ENCODE results near the gene UPP1. TPM values are rescaled to one million over a fixed set of nuclear protein-coding genes. Genes with fewer than 3 reads are reported as not detected.

The UPP1 gene
- total RNA-seq, 1 donor: 25.9 TPM

- DNase-seq (ENCODE audit: low read depth): peak; percentile 100
These were observed 4.2 kb upstream of the UPP1 start for GRCh38 chr7:48084727-48085432.

GRCh38 chr7:48085433-48085791 lies 3.7 kb upstream of the UPP1 start:
- TF ChIP-seq, protein P1, sequence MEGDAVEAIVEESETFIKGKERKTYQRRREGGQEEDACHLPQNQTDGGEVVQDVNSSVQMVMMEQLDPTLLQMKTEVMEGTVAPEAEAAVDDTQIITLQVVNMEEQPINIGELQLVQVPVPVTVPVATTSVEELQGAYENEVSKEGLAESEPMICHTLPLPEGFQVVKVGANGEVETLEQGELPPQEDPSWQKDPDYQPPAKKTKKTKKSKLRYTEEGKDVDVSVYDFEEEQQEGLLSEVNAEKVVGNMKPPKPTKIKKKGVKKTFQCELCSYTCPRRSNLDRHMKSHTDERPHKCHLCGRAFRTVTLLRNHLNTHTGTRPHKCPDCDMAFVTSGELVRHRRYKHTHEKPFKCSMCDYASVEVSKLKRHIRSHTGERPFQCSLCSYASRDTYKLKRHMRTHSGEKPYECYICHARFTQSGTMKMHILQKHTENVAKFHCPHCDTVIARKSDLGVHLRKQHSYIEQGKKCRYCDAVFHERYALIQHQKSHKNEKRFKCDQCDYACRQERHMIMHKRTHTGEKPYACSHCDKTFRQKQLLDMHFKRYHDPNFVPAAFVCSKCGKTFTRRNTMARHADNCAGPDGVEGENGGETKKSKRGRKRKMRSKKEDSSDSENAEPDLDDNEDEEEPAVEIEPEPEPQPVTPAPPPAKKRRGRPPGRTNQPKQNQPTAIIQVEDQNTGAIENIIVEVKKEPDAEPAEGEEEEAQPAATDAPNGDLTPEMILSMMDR (IDR thresholded peaks at IDR 0.05; ENCODE audit: insufficient read depth, low read depth, low read length): no peak
- H3K4me3 ChIP-seq (ENCODE audit: low read depth, low read length): no peak overlapping the region
- no peak for DNase-seq (ENCODE audit: low read depth)

More at GRCh38 chr7:48084727-48085432, 4.2 kb upstream of the UPP1 start:
- TF ChIP-seq, protein P1 (IDR thresholded peaks at IDR 0.05; ENCODE audit: insufficient read depth, low read depth, low read length): no peak
- no peak overlapping the region for H3K4me3 ChIP-seq (ENCODE audit: low read depth, low read length)

GRCh38 chr7:48085942-48086341 lies 3.1 kb upstream of the UPP1 start:
- H3K4me3 ChIP-seq (ENCODE audit: low read depth, low read length): no peak overlapping the region
- DNase-seq (ENCODE audit: low read depth): peak; percentile 3
- TF ChIP-seq, protein P1 (IDR thresholded peaks at IDR 0.05; ENCODE audit: insufficient read depth, low read depth, low read length): no peak

GRCh38 chr7:48087349-48087748 lies 1.7 kb upstream of the UPP1 start:
- TF ChIP-seq, protein P1 (IDR thresholded peaks at IDR 0.05; ENCODE audit: insufficient read depth, low read depth, low read length): no peak
- H3K4me3 ChIP-seq (ENCODE audit: low read depth, low read length): no peak overlapping the region
- DNase-seq (ENCODE audit: low read depth): peak; percentile 83

DNA sequence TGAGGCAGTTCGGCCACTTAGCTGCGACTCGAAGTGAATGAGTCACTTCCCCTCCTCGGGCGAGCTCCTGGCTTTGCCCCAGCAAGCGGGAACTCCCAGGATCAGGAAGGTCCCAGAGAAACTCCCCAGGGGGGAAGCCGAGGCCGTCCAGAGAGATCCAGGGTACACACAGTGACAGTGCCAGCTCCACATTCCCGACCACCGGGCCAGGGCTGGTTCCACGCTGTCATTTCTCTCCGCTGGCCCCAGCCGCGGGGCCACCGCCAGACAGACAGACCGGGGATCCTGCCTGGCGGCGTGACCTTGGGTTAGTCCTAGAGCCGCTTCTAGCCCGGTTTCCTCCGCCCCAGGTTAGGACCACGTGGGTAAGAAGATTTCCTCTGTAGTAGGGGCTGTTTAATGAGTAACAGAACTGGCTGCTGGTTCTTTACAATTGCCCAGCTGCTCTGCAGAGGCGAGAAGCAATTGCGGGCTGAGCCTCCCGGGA lies 463 bp upstream of the UPP1 start:
- peak; percentile 98 for DNase-seq (ENCODE audit: low read depth)
- peak overlapping the region; percentile 91 for H3K4me3 ChIP-seq (ENCODE audit: low read depth, low read length)
- TF ChIP-seq, protein P1 (IDR thresholded peaks at IDR 0.05; ENCODE audit: insufficient read depth, low read depth, low read length): no peak

DNA sequence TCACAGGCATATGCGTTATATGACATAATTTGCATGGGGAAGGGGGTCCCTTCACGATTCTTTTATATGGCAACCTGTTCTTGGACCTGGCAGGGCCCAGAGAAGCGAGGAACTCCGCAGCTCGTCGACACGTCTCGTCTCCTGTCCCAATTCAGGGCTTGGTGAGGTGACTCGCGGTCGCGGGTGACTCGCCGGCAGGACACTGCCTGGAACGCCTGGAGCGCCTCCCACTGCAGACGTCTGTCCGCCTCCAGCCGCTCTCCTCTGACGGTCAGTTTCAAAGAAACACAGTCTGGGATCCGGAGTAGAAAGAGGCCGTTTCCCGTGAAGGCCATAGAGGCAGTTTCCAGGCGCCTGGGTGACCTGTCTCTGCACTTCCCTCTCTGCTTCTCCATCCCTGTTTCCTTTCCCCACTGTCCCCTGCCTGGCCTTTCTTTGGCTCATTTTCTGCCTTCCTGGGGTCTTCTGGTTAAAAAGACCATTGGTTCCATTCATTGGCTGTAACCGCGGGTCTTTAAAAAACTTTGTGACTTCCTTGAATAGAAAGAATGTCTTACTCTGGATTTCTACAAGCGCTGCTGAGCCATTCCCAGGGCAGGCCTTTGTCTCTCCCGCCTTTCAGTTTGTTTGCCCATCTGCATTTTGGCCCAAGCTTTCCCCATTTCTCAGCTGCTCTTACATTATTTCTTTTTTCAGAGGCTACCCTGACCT lies 1.2 kb downstream of the UPP1 start:
- TF ChIP-seq, protein P1 (IDR thresholded peaks at IDR 0.05; ENCODE audit: insufficient read depth, low read depth, low read length): no peak
- peak overlapping the region; percentile 91 for H3K4me3 ChIP-seq (ENCODE audit: low read depth, low read length)
- peak; percentile 65 for DNase-seq (ENCODE audit: low read depth)
